ENCODE data around the gene PILRA.

GRCh38 chr7:100433592-100434296 lies 60.5 kb downstream of the PILRA start:
- no peak for TF ChIP-seq CTCF (IDR thresholded peaks at IDR 0.05; ENCODE audit: poor library complexity)
- no peak for TF ChIP-seq EZH2phosphoT487 (IDR thresholded peaks at IDR 0.05; ENCODE audit: low read depth, severe bottlenecking, unreplicated experiment)
- TF ChIP-seq EZH2 (IDR thresholded peaks at IDR 0.05; ENCODE audit: borderline replicate concordance): no peak

Measured in hepatocyte (in vitro differentiated cells).